Bronchial epithelial cell (primary cell): ENCODE data around the gene PAX5. TPM values are rescaled to one million over a fixed set of nuclear protein-coding genes. Genes with fewer than 3 reads are reported as not detected.

Source experiments
- DNase-seq: peaks from one replicate; pipeline ENCODE4 v3.0.0-alpha.2; 2010; ENCODE audit warnings: low read depth
- FAIRE-seq: peaks from 2 replicates; lab custom pipeline; 2011; peaks lifted over from hg19 to GRCh38; lab: Jason Lieb, UNC
- H3K27me3 ChIP-seq: 2 replicates; pipeline ENCODE4 v1.5.1; 2011; ENCODE audit warnings: low read length; ENCODE audit not compliant: control insufficient read depth, insufficient read depth
- H3K36me3 ChIP-seq: 2 replicates; pipeline ENCODE4 v1.5.1; 2011; ENCODE audit warnings: low read length; ENCODE audit not compliant: control insufficient read depth, insufficient read depth
- H3K4me3 ChIP-seq: 2 replicates; pipeline ENCODE4 v1.5.1; 2011; ENCODE audit warnings: mild to moderate bottlenecking, low read depth, low read length, control low read depth
- CTCF ChIP-seq: IDR thresholded peaks from 2 replicates; pipeline ENCODE4 v1.5.1; 2011; ENCODE audit warnings: mild to moderate bottlenecking, moderate library complexity, low read length, control low read depth, inconsistent platforms; ENCODE audit not compliant: insufficient read depth, severe bottlenecking
- total RNA-seq: library from RNA; depleted of rRNA; stranded (reverse); fragments of >200 nt; gene quantifications from 2 replicates; pipeline ENCODE4 v1.2.1, GENCODE V29; 2014

PAX5 gene
- total RNA-seq, 1 donor from 2014 or later = not detected

- DNase-seq (no peak), FAIRE-seq (no peak)
- Histone ChIP-seq H3K36me3 (no peaks in the 10 kb centered on the region), H3K27me3 (peaks cover 2% of the 10 kb centered on the region), H3K4me3 (no peak overlapping the region)
- TF ChIP-seq CTCF = no peak
Measured at GRCh38 chr9:36803961-36804360, 230.1 kb downstream of the PAX5 start.

- Histone ChIP-seq H3K27me3 (peaks cover 2% of the 10 kb centered on the region), H3K36me3 (no peaks in the 10 kb centered on the region), H3K4me3 (no peak overlapping the region)
- DNase-seq = peak; percentile 12
- FAIRE-seq = peak; percentile 81
- TF ChIP-seq CTCF = no peak
Measured at GRCh38 chr9:36802201-36802920, 231.7 kb downstream of the PAX5 start.

GRCh38 chr9:36800455-36800854 is 233.6 kb downstream of the PAX5 start:
- no peak for FAIRE-seq
- H3K36me3 ChIP-seq = no peaks in the 10 kb centered on the region
- H3K27me3 ChIP-seq = peaks cover 2% of the 10 kb centered on the region
- no peak overlapping the region for H3K4me3 ChIP-seq
- TF ChIP-seq CTCF = no peak
- peak; percentile 12 for DNase-seq

GRCh38 chr9:36798350-36799065 is 235.6 kb downstream of the PAX5 start:
- DNase-seq (no peak), FAIRE-seq (no peak)
- Histone ChIP-seq H3K27me3 (no peaks in the 10 kb centered on the region), H3K36me3 (no peaks in the 10 kb centered on the region), H3K4me3 (no peak overlapping the region)
- TF ChIP-seq CTCF = no peak

GRCh38 chr9:36797471-36798220 is 236.4 kb downstream of the PAX5 start:
- no peaks in the 10 kb centered on the region for H3K36me3 ChIP-seq
- no peak for DNase-seq
- no peaks in the 10 kb centered on the region for H3K27me3 ChIP-seq
- no peak for TF ChIP-seq CTCF
- H3K4me3 ChIP-seq = no peak overlapping the region
- FAIRE-seq = no peak
